Myocyte (in vitro differentiated cells): ENCODE data around the gene IL33. TPM values are rescaled to one million over a fixed set of nuclear protein-coding genes. Genes with fewer than 3 reads are reported as not detected.

ENCODE experiments used
- DNase-seq: peaks from one replicate; pipeline ENCODE4 v3.0.0-alpha.2; 2012; ENCODE audit warnings: low read depth
- total RNA-seq: library from RNA; depleted of rRNA; stranded (reverse); fragments of >200 nt; gene quantifications from 2 replicates; pipeline ENCODE4 v1.2.3, GENCODE V29; 2014

Gene IL33
- total RNA-seq, 1 donor from 2014 or later: not detected

DNA sequence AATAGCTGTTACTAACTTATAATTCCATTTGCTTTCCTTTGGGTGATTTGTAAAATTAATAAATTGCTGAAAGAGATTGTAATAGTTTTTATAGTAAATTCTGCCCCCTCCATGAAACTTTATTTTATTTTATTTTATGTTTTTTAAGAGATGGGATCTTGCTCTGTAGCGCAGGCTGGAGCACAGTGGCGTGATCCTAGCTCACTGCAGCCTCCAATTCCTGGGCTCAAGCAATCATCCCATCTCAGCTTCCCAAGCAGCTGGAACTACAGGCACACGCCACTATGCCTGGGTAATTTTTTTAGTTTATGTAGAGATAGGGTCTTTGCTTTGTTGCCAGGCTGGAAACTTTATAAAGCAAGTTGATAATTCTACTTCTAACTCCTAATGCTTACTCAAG lies 395 bp downstream of the IL33 start:
- DNase-seq: no peak

DNA sequence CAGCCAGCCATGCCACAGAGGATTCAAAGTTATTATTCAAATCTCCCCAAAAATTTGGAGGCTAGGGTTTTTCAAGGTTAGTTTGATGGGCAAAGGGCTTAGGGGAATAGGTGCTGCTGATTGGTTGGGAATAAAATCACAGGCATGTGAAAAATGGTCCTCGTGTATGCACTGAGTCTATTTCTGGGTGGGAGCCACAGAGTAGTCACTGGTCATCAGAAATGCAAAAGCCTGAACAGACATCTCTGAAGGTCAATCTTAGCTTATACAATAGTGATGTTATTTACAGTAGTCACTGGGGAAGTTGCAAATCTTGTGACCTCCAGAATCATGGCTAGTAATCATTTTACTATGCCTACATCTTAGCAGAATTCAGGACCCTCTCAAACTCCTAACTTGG lies 1.3 kb downstream of the IL33 start:
- no peak for DNase-seq

DNA sequence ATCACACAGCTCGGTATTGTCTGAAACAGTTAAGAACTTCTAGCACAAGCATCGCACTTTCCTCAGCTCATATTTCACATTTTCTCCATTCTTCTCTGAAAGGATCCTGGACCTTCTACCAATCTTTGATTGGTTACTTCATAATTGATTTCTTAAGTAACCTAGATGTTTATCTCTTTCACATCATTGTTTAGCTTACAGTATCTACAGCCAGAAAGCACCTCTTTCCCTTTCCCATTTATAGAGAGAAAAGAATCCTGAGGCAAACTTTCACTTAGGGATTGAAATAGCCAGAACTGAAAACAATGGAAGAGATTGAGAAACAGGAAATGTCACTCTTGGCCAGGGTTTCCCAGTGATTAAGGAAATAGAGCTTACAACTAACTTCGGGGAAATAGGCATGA lies 2.5 kb downstream of the IL33 start:
- DNase-seq: no peak

DNA sequence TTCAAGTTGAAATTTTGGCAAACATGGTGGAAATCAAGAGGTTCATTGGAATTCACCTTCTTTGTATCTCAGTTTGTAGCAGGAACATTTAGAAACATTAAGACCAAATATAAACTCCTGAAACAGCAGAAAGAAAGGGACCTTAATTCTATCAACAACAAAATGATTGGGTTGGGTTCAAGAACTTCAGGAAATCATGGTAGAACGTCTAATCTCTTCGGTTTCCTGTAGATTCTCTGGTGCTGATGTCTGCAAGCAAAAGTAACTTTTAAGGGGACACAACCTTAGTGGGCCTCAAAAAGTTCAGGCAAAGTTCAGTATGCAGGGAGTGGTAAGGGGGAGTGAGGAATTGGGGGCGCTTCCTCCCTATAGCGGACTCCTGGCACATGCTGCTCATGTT lies 3.4 kb downstream of the IL33 start:
- no peak for DNase-seq

DNA sequence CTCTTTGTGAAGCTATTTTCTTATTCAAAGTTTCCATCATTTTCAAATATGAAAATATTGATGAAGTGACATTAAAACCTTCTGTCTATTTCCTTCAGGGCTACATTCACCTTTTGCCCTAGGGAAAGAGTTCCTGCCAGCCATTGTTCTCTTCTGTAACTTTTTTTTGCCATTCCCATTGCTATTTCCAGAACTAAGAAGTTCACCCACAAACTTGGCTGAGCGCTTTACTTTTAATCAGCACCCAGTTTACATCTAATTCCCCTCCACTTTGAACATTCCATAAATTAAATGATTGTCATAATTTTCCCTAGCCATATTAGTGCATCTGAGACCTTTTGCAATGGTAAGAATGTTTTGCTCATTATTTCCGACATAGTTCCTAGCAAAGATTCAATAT lies 4.4 kb downstream of the IL33 start:
- no peak for DNase-seq

DNA sequence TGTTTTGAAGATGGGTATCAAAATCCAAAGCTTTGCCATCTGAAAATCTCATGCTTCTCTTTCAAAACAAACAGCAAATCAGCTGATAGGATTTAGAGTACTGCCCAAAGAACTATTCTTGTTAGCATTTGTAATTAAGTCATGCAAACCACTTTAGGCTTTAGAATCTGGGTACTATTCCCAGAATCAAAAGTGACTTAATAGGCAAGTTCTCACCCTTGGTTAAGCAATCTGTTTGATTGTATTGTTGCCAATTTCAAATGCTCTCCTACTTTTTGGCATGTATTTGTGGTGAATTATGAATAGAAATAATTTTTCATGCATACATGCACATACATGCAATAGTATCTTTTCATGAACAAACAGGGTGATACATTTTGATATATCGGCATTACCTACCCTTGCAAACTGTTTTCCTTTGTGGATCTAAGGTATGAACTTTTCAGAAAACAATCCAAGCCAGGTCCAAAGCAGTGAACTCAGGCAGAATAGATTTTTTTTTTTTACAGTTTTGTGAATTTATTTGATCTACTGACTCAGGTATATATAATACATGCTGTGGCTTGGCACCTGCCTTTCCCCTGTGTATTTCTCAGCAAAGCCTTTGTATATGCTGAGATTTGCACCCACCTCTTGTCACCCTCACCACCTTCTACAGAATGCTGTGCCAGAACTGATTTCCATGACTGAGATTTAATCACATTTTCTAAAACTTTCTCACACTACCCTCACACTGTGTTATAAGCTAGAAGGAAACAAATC lies 9.0 kb downstream of the IL33 start:
- no peak for DNase-seq

DNA sequence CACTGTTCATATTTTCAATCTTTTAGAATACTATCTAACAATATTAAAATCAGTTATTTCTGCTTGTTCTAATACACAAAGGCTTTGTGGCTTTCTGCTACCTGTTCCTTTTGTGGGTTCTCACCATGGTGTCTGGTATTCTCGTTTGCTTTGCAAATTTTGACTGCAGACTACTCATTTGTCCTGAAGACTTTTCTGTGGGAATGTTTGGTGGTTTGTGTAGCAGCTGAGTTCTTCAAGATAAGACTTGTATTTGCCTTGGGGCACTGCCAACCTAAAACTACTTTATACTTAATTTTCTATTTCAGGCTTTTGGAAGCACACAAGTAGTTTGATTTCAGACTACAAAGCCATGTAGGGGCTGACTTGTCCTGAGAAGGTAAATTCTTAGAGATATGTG lies 11.1 kb downstream of the IL33 start:
- DNase-seq: peak; percentile 36

DNA sequence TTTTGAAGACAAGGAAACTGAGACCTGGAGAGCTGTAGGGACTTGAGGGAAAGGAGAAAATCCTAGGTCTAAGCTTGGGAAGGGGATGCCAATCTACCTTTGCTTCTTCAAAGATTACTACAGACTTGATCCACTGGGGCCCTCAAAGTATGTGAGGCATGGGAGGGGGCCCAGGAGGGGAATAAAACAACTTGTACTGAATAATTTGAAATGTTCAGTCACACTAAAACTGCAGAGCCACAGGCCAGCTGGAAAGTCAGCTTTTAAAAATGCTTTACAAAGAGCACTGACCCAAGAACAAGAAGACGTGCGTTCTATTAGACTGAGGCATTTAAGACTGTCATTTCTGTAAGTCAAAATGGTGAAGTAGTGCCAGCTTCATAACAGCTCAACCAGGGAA lies 13.6 kb downstream of the IL33 start:
- no peak for DNase-seq

DNA sequence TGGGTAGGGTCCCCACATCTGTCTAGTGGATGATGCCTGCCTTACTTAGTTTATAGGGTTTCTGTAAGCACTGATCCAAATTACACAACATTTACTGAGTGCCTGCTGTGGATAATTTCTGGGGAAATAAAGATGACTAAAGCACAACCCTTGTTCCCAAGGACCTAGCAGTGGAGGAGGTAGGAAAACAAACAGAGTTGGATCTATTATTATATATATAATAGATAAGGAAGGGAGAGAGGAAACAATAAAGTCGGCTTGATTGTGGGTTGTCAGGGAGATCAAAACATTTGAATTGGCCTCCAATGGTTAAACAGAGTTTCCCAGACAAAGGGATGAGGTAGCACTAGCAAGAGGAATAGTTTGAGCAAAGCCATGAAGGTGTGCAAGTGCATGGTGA lies 14.0 kb downstream of the IL33 start:
- DNase-seq: no peak

DNA sequence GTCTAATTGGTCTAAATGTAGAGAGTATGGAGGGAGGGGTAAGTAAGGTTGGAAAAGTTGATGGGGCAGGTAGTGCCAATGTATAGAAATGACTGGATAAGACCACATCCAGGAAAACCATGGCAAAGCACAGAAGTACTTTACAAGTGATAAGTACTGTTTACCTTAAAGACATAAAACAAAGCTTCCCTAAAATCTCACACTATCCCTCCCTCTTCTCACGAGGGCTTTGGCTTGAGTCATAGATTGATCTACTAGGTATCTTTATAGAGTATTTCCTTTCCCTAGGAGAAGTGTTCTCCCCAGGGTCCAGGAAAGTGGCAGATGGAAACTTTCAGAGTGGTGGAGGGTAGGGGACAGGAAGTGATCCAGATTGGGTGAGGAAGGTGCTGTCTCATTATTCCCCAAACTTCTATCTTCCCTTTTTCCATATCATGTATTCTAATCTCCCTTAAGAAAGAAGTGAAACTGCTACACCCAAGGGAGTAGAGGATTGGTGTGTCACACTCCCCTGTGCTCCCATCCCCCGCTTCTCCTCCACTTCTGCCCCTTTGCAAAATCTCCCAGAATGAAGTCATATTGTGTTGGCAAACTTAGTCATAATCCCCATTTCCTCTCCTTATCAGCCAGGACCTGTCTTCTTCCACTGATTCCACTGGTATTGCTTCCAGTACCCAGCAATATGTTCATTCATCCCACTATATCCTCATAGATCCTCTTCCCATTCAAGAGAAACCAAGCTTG lies 14.6 kb downstream of the IL33 start:
- no peak for DNase-seq

DNA sequence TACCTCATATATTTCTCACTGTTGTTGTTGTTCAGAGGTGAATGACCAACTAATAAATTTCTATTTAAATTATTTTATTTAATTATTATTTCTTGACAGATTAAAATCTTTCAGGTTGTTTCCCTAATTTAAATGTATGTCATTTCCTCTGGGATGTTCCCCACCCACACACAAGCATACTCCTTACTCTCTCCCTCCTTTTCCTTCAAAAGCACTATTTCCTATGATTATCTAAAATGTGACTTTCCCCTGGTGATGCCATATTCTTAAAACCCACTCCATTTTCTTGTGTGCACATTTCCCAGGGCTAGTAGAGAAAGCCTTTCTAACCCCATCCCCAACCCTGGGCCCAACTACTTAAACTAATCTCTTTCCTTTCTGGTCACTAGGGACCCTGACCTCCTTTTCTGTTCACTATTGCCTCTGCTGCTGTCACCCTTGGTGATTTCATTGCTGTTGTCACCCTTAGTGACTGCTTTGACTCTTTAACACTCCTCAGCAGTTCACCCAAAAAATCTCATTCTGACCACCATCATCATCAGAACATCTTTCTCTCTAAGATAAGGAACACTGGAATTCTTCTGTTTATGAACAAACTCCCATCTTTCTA lies 16.8 kb downstream of the IL33 start:
- DNase-seq: no peak

DNA sequence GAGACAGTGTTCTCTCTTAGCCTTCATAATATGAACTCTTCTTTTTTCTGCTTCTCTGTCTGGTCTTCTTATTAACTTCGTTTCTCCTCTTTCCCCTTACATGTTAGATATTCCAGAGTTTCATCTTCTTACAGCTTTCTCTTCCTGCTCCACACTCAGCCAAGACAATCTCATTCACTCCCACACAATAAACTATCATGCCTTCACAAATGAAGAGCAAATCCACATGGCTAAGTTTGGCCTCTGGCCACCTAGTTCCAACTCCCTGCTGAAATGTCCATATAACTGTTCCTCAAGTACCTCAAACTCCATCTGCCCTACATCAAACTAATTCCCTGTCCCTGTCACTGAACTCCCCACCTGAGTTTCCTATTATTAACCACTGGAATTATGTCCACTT lies 18.4 kb downstream of the IL33 start:
- DNase-seq: no peak

DNA sequence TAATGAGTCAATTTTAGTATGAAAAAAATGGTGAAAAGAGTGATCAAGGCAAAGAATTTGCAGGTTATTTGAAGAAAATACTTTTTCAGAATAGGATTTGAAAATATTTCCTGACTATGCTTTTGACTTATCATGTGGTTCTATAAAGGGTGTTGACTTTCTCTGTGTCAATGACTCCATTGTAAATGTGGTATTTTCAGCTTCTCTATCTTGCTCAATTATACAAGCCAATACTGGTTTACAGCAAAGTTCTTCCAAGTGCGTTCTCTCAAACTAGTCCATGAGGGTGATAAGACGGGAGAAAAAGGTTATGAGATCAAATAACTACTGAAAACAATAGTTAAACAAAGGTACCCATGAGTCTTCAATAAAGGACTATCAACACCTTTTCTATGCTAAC lies 21.7 kb downstream of the IL33 start:
- DNase-seq: no peak

DNA sequence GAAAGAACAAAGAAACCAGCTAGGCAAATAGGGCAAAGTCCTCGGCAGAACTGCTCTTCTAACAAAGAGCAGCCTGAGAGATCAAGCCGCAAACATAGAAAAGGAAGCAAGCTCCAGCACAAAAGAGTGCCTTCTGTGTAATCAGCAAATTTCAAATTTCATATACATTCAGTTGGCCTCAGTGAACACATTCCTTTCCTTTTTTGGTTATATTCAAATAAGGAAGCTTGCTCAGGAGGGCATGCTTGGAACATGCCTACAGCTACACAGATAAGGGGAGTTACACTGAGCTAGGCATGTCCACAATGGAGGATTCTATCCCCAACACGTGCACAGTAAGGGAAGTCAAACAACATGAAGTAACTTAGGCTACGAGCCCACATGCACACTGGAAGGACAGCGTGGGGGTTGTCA lies 23.4 kb downstream of the IL33 start:
- no peak for DNase-seq

DNA sequence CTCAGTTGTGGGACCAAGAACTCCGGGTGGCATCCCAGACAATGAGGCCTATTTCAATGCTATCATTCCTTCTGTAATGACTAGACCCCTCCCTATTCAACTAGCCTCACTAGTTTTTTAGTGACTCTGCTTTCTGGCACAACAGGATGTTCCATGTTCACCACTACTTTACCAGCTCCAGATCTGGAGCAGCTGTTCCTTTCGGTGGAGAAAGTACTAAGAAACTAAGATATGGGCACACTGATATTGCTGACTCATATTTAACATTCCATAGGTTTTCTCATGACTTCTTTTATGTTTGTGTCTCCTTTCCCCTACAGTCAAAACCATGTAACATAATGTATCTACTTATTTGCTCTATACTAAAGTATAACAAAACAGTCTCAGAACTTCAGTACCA lies 24.1 kb downstream of the IL33 start:
- DNase-seq: no peak

DNA sequence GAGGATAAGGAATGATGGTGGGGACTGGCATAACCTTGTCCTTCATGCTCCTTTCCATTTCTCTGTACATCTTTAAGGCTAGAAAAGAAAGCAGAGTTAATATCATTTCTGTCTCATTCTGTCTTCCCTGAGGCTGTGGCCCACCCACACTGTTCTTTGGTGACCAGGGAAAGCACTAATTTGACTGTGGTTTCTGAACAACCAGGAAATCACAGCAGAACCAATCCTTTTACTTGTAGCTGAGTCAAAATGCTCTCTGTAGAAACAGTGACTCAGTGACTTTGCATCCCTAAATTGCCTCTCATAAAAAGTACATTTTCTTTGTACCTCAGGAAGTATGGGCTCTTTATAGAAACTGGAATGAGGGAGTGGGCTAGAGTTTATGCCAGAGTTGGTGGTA lies 28.1 kb downstream of the IL33 start:
- DNase-seq: no peak

DNA sequence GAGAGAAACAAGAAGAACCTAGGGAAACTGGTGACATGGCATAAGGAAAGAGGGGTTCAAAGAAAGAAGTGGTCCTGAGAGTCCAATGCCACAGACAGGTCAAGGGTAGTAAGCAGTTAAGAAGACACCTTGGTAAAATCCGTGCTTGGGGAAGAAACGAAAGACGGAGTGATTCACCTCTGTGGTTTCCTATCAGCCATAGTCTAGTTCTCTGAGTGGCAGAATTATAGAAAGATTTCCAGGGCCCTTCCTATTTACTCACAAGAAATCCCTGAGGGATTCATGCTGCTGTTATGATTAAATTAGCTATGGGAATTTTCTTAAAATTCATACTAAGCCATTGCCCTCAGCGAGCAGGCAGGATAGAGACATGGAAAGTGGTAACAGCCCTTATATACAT lies 31.7 kb downstream of the IL33 start:
- DNase-seq: no peak

DNA sequence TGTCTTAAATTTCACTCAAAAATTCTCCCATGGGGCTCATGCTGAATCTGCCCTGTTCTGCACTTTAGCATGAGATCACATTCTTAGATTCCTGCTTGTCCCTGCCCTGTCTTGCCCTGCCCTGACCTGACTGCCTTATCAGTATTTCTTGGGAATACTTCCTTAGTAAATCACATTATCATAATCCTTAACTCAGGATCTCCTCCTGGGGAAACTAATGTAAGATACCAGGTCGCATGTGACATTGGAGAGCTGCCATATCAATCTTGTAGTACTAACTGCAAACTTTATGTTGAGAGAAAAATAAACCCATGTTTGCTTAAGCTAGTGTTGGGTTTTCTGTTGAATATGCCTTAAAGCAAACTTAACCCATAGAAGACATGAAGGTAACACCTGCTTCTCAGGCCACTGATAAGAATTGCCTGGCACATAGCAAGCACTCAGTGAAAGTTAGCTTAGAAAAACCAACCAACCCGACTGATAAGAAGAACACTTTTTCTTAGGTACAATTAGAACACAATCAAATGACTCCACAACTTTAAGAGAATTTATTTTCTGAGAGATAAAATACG lies 53.3 kb downstream of the IL33 start:
- DNase-seq: no peak

DNA sequence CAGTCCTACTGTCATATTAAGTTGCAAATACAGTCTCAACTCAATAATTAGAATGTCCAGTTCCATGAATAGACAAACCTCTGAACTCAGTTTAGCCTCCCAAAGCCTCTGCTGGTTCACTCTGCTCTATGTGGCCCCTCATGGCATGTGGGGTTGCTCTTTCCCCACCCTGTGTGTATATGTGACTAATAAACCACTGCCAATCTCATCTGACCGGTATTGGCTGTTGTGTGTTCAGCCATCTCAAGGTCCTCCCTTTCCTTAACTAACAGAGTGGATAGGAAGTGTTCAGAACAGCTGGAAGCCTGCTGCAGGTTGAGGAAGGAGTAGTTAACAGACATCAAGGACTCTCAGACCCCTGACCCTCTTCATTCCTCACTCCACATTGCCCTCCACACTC lies 55.3 kb downstream of the IL33 start:
- DNase-seq: no peak

DNA sequence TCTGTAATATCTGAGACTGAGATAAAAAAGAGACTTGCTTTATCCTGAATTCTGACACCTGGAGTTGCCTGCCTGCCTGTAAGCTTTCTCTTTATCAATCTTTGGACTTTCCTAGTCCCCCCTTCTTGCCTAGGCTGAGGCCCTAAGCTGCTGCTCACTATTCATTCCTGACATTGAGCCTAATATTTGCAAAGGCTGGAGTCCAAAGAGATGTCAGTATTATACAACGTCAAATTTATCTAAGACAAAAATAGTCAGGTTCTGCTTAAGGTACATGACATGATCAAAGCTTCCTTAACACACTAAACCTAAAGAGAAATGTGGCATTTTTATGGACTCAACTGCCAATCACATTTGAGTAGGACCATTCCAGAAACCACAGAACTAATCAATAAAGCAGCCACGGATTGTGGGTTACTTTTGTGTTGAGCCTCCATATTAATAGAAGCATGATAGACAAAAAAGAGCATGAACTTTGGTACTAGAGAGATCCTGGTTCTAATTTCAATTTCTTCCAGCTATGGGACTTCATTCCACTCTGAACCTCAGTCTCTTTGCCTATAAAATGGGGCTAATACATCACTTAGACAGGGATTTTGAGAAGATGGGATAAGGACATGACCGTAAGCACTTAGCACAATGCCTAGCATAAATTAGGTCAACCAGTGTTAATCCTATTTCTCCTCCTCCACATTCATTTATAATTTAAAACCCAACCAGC lies 56.1 kb downstream of the IL33 start:
- no peak for DNase-seq

DNA sequence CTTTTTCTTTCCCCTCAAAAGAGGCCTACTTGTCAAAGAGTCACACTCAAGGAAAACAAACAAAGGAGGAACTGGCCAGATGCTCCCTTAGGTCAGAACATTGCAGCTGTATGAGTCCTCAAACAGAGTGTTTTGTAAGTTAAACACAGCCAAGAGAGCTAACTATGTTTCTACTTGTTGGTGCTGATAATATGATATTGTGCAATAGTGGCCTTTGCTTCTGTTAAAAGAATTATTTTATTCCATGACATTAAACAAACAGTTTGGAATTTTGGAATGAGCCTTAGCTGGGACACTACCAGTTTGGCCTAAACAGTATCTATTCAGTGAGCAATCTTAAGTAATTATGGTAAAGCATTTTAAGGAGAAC lies 56.6 kb downstream of the IL33 start:
- DNase-seq: peak; percentile 8

DNA sequence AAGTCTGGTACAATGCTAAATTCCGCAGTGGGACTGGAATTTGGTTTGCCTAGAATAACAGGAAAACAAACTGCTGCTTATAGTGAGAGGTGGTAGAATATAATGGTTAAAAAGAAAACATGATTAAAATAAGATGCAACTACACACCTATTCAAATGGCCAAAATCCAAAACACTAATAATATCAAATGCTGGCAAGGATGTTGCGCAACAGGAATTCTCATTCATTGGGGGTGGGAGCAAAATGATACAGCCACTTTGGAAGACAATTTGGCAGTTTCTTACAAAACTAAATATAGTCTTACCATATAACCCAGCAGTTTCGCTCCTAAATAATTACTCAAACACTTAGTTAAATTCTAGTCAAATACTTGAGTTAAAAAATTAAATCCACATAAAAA lies 61.8 kb downstream of the IL33 start:
- DNase-seq: no peak
